K562 (cell line): ENCODE data around the gene HEMK1. TPM values are rescaled to one million over a fixed set of nuclear protein-coding genes. Genes with fewer than 3 reads are reported as not detected.

Source experiments
- ATAC-seq: fragments of 200-7000 bp; cut with Tn5 transposase; 3 replicates; pipeline ENCODE4 v1.9.1; 2020; ENCODE audit warnings: moderate library complexity
- BruUV-seq: library from RNA; stranded (reverse); fragments of 400-500 nt; replicated peaks from 2 replicates; lab custom pipeline; 2021; lab: Mats Ljungman, UMichigan
- CTCF ChIA-PET: fragments of 300-600 bp; formaldehyde crosslinking; extraction: SDS; loops from one replicate; lab custom pipeline; 2021; ENCODE audit warnings: low intra/inter-chr PET ratio; lab: Yijun Ruan, JAX
- POLR2A ChIA-PET: fragments of 300-600, 350-650 bp; sonication (Branson Sonifier 250); formaldehyde crosslinking; extraction: SDS; loops from one replicate; lab custom pipeline; 2021; ENCODE audit warnings: antibody characterized with exemption, inconsistent platforms; lab: Yijun Ruan, JAX
- DNase-seq, 4 experiments: peaks; one replicate each; pipeline versions ENCODE4 v3.0.0 to v3.0.0-alpha.2; 2011 to 2018; ENCODE audit warnings: low spot score in 3 of 4, mixed read lengths in 3 of 4; ENCODE audit errors: extremely low read depth in 1 of 4
- FAIRE-seq: peaks from 2 replicates; lab custom pipeline; 2011; peaks lifted over from hg19 to GRCh38; lab: Jason Lieb, UNC
- H2AFZ ChIP-seq: 2 replicates; pipeline ENCODE4 v1.6.0; 2011; ENCODE audit warnings: low read depth, low read length, control low read depth, inconsistent platforms
- H3K27ac ChIP-seq: fragments of 200-600 bp; 3 replicates; pipeline ENCODE4 v1.8.0; 2011; ENCODE audit warnings: low read depth, mild to moderate bottlenecking, control low read depth, inconsistent platforms, low read length, moderate library complexity, mixed read lengths; ENCODE audit errors: extremely low read depth
- H3K27me3 ChIP-seq, 2 experiments: fragments of 300-600 bp in 1 of 2; 2 replicates in 1 of 2; 3 replicates in 1 of 2; pipeline versions ENCODE4 v1.6.0 to v1.8.0; 2011; ENCODE audit warnings: inconsistent platforms in 2 of 2, low read length in 2 of 2, mild to moderate bottlenecking in 1 of 2, mixed read lengths in 1 of 2, moderate library complexity in 1 of 2; ENCODE audit not compliant: control insufficient read depth in 2 of 2, insufficient read depth in 2 of 2
- H3K36me3 ChIP-seq: fragments of 300-600 bp; 3 replicates; pipeline ENCODE4 v1.8.0; 2011; ENCODE audit warnings: mild to moderate bottlenecking, low read length, inconsistent platforms; ENCODE audit not compliant: control insufficient read depth, insufficient read depth
- H3K4me1 ChIP-seq, 2 experiments: fragments of 200-600 bp in 1 of 2; replicated peaks in 1 of 2; 2 replicates in 1 of 2; 3 replicates in 1 of 2; pipeline versions ENCODE4 v1.5.1 to v1.8.0; 2011; ENCODE audit warnings: inconsistent platforms in 2 of 2, low read length in 2 of 2, mild to moderate bottlenecking in 1 of 2, mixed read lengths in 1 of 2, moderate library complexity in 1 of 2; ENCODE audit not compliant: control insufficient read depth in 2 of 2, insufficient read depth in 2 of 2
- H3K4me2 ChIP-seq: 2 replicates; pipeline ENCODE4 v1.6.1; 2011; ENCODE audit warnings: low read length, control low read depth, inconsistent platforms, mixed read lengths; ENCODE audit not compliant: insufficient read depth
- H3K4me3 ChIP-seq: fragments of 200-600 bp; sonication (generic), shearing (Covaris generic); 2 replicates; pipeline ENCODE4 v1.5.1; 2016; ENCODE audit warnings: control low read depth, inconsistent platforms
- H3K79me2 ChIP-seq: fragments of 200-600 bp; 3 replicates; pipeline ENCODE4 v1.8.0; 2011; ENCODE audit warnings: low read length, inconsistent platforms; ENCODE audit not compliant: control insufficient read depth, insufficient read depth
- H3K9ac ChIP-seq, 2 experiments: 2 replicates each; pipeline versions ENCODE4 v1.6.0 to v1.6.1; 2011; ENCODE audit warnings: low read depth in 2 of 2, low read length in 2 of 2, control low read depth in 1 of 2, inconsistent platforms in 1 of 2, mild to moderate bottlenecking in 1 of 2, mixed read lengths in 1 of 2; ENCODE audit not compliant: insufficient read depth in 1 of 2
- H3K9me1 ChIP-seq: one replicate; pipeline ENCODE4 v1.6.0; 2011; ENCODE audit warnings: inconsistent platforms, mild to moderate bottlenecking, low read length, moderate library complexity; ENCODE audit not compliant: control insufficient read depth, insufficient read depth
- H3K9me3 ChIP-seq: replicated peaks from 2 replicates; pipeline ENCODE4 v1.5.1; 2011; ENCODE audit warnings: low read depth, low read length, inconsistent platforms; ENCODE audit not compliant: control insufficient read depth, insufficient read depth
- H4K20me1 ChIP-seq: replicated peaks from 2 replicates; pipeline ENCODE4 v1.6.1; 2011; ENCODE audit warnings: low read length, inconsistent platforms, mixed read lengths; ENCODE audit not compliant: control insufficient read depth, insufficient read depth
- CHD1 ChIP-seq: fragments of 200-600 bp; sonication (generic); IDR thresholded peaks from one replicate; pipeline ENCODE4 v1.6.1; 2012; ENCODE audit warnings: mild to moderate bottlenecking, moderate library complexity, low read length, inconsistent platforms
- HMG20A ChIP-seq: fragments of 450-650 bp; formaldehyde crosslinking; conservative IDR thresholded peaks from 2 replicates; pipeline ENCODE4 v1.4.0; 2020; ENCODE audit warnings: mild to moderate bottlenecking, mixed read lengths
- ID3 ChIP-seq, 2 experiments: fragments of 250-450 bp in 1 of 2; fragments of 450-650 bp in 1 of 2; sonication (Bioruptor Pico) in 1 of 2; IDR thresholded peaks; 2 replicates each; pipeline versions ENCODE4 v1.6.1 to v1.8.0; 2016 to 2021; ENCODE audit warnings: mild to moderate bottlenecking in 2 of 2, moderate library complexity in 2 of 2, missing compliant biosample characterization in 1 of 2, missing genetic modification characterization in 1 of 2
- KDM4B ChIP-seq, 2 experiments: fragments of 450-650 bp in 1 of 2; sonication (generic) in 1 of 2; IDR thresholded peaks; 2 replicates each; pipeline ENCODE4 v1.6.1; 2016 to 2017; ENCODE audit warnings: borderline replicate concordance in 2 of 2, antibody characterized with exemption in 1 of 2, low read depth in 1 of 2, mild to moderate bottlenecking in 1 of 2
- MAX ChIP-seq: sonication (generic); formaldehyde crosslinking; IDR thresholded peaks from 2 replicates; pipeline ENCODE4 v1.9.0; 2022; ENCODE audit warnings: mild to moderate bottlenecking, missing genetic modification reagents
- SOX6 ChIP-seq: fragments of 450-650 bp; IDR thresholded peaks from 2 replicates; pipeline ENCODE4 v1.6.1; 2014; ENCODE audit warnings: mild to moderate bottlenecking
- TCF7L2 ChIP-seq: fragments of 150-350 bp; IDR thresholded peaks from 2 replicates; pipeline ENCODE4 v1.6.1; 2016; ENCODE audit warnings: low read depth, mild to moderate bottlenecking, low read length, moderate library complexity
- TGIF2 ChIP-seq: sonication (generic); formaldehyde crosslinking; IDR thresholded peaks from 2 replicates; pipeline ENCODE4 v1.8.1; 2022; ENCODE audit warnings: mild to moderate bottlenecking, missing genetic modification reagents, moderate library complexity
- ZFP36 ChIP-seq: fragments of 150-350 bp; IDR thresholded peaks from 2 replicates; pipeline ENCODE4 v1.6.1; 2018; ENCODE audit warnings: low read length, low read depth; ENCODE audit not compliant: partially characterized antibody
- ZNF12 ChIP-seq: sonication (generic); formaldehyde crosslinking; IDR thresholded peaks from 2 replicates; pipeline ENCODE4 v1.4.0; 2020; ENCODE audit warnings: mild to moderate bottlenecking, missing genetic modification reagents
- ZNF134 ChIP-seq: fragments of 250-450 bp; sonication (Bioruptor Pico); conservative IDR thresholded peaks from 2 replicates; pipeline ENCODE4 v1.4.0; 2020
- WGBS: fragments of 100-300 bp; shearing (Covaris generic); methylation state at CpG from one replicate; pipeline ENCODE4 v1.1.6; 2016; ENCODE audit warnings: low coverage, mixed read lengths; ENCODE audit not compliant: insufficient coverage; ENCODE audit errors: missing lambda C conversion rate; 5-methylcytosine and 5-hydroxymethylcytosine counted together
- in situ Hi-C: fragments of 300-500 bp; cut with MboI; formaldehyde crosslinking; loops from 4 replicates; pipeline ENCODE4 v1.15.0; 2018; ENCODE audit warnings: inconsistent platforms, mixed read lengths
- intact Hi-C: fragments of 100-400 bp; cut with micrococcal nuclease; formaldehyde crosslinking; loops from 2 replicates; pipeline ENCODE4 v1.14.2; 2022
- polyA plus RNA-seq, 8 experiments: library from polyadenylated mRNA; depleted of rRNA in 4 of 8; stranded (reverse) in 5 of 8; unstranded in 3 of 8; fragments of >200 nt; fragmentation: Nextera tagmentation in 2 of 8; fragmentation: Illumina TruSeq in 1 of 8; extraction: Ambion mirVana in 2 of 8; extraction: Trizol in 1 of 8; gene quantifications; 2 replicates each; pipeline versions ENCODE4 v1.2.1 to v1.2.3, GENCODE V29; 2011 to 2014; ENCODE audit warnings: inconsistent platforms in 1 of 8, missing spikeins in 1 of 8
- total RNA-seq, 7 experiments: library from RNA; depleted of rRNA in 6 of 7; stranded (reverse); fragments of >200 nt in 6 of 7; fragmentation: Illumina TruSeq in 2 of 7; extraction: Trizol in 2 of 7; gene quantifications; 2 replicates each; pipeline versions ENCODE4 v1.2.1 to v1.2.3, GENCODE V29; 2011 to 2021; ENCODE audit warnings: low replicate concordance in 1 of 7

The HEMK1 gene
- total and polyA plus RNA-seq, 9 of the 15 experiments (the other 6 are each of a cell fraction or from before 2014, with no cell fraction given) = 2.0 to 16.8 (median 11.4) TPM

- H3K36me3 ChIP-seq = peaks cover 75% of the 10 kb centered on the region
- in situ Hi-C loops = no loop called here
Observed at GRCh38 chr3:50608278-50608677, 39.0 kb downstream of the HEMK1 start.

More at GRCh38 chr3:50608278-50608677, 39.0 kb downstream of the HEMK1 start:
- CTCF ChIA-PET = no interaction called here
- no peaks in the 10 kb centered on the region for H3K9me3 ChIP-seq
- H3K9ac ChIP-seq = peak overlapping the region; percentile 87 to 94
- DNase-seq = no peak
- H3K4me2 ChIP-seq = peak overlapping the region; percentile 95
- peak overlapping the region; percentile 87 for H3K4me3 ChIP-seq
- TF ChIP-seq HMG20A (CRISPR knock-in tag) (no peak), TGIF2 (CRISPR knock-in tag) (no peak), ZNF134 (no peak), ZNF12 (CRISPR knock-in tag) (no peak), SOX6 (no peak), CHD1 (peak; percentile 58), MAX (CRISPR knock-in tag) (no peak), ID3 (CRISPR knock-in tag; IDR thresholded peaks at IDR 0.05) (no peak), ID3 (tag; IDR thresholded peaks at IDR 0.05) (no peak), ZFP36 (peak; percentile 53), KDM4B (IDR thresholded peaks at IDR 0.05; ENCODE audit: borderline replicate concordance in 2 of 2, low read depth in 1 of 2) (no peak), TCF7L2 (no peak)
- TF ChIP-seq, all 486 proteins: peak for 2
- FAIRE-seq (no peak), ATAC-seq (no peak)
- POLR2A ChIA-PET = interaction anchor here (0.6 to 4.8 kb wide), 6 partner anchors 9 to 113 kb away, joined by 3 to 22 read pairs (median 6); partner anchors contain the start of gene HEMK1
- 3% methylated on average over 4 of the region's 7 CpGs for WGBS
- peaks cover 36% of the 10 kb centered on the region for H4K20me1 ChIP-seq
- peaks cover 3% of the 10 kb centered on the region for H3K9me1 ChIP-seq
- intact Hi-C loops = no loop called here
- BruUV-seq = no TSS peak
- H3K27ac ChIP-seq = peak overlapping the region; percentile 85
- no peak overlapping the region for H2AFZ ChIP-seq
- H3K27me3 ChIP-seq = no peaks in the 10 kb centered on the region
- peaks cover 91% of the 10 kb centered on the region for H3K79me2 ChIP-seq
- H3K4me1 ChIP-seq = peaks cover 34 to 48% of the 10 kb centered on the region in 2 experiments
